ENCODE measurements around the gene INKA2.

The INKA2 gene

DNA sequence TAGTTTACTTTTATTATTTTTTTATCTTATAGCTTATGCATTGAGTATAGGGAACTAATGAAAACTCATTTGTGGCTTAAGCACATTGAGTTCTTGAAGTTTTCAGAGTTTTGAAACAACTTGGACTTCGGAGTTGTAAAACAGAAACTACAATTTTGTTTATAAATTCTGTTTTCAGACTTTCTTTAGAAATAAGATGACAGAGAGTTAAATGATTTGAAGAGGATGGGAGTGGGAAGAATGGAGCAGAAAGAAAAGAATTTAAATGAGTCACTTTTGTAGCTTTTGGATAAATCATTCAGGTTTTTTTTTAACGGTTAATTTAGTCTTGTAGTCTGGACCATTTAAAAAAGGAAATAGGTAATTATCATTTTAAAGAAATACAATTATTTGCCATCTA lies 32.3 kb downstream of the INKA2 start:
- H3K4me3 ChIP-seq (ENCODE audit: low read length), result no peak overlapping the region
- TF ChIP-seq, protein P1, sequence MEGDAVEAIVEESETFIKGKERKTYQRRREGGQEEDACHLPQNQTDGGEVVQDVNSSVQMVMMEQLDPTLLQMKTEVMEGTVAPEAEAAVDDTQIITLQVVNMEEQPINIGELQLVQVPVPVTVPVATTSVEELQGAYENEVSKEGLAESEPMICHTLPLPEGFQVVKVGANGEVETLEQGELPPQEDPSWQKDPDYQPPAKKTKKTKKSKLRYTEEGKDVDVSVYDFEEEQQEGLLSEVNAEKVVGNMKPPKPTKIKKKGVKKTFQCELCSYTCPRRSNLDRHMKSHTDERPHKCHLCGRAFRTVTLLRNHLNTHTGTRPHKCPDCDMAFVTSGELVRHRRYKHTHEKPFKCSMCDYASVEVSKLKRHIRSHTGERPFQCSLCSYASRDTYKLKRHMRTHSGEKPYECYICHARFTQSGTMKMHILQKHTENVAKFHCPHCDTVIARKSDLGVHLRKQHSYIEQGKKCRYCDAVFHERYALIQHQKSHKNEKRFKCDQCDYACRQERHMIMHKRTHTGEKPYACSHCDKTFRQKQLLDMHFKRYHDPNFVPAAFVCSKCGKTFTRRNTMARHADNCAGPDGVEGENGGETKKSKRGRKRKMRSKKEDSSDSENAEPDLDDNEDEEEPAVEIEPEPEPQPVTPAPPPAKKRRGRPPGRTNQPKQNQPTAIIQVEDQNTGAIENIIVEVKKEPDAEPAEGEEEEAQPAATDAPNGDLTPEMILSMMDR (conservative IDR thresholded peaks at IDR 0.05; ENCODE audit: low read depth, low read length), result no peak
- no peak for DNase-seq (ENCODE audit: low read depth)

DNA sequence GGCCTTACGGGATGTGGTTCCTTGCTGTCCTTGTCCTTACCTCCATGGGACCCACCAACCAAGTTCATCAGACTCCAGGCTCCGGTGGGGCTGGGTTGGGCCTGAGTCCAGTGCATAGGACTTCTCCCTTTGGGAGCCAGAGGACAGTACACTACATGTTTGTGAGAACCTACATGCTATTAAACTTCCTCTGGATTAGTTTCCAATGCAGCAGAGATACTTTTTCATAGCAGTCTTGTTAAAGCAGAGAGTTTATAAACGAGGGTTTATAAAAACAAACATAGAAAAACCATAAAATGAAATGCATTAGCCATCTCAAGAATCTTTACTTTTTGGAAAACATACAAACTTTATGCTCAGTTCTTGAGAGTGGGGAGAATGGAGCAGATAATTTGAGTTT lies 33.4 kb downstream of the INKA2 start:
- TF ChIP-seq, protein P1 (conservative IDR thresholded peaks at IDR 0.05; ENCODE audit: low read depth, low read length), result no peak
- H3K4me3 ChIP-seq (ENCODE audit: low read length), result no peak overlapping the region
- no peak for DNase-seq (ENCODE audit: low read depth)

DNA sequence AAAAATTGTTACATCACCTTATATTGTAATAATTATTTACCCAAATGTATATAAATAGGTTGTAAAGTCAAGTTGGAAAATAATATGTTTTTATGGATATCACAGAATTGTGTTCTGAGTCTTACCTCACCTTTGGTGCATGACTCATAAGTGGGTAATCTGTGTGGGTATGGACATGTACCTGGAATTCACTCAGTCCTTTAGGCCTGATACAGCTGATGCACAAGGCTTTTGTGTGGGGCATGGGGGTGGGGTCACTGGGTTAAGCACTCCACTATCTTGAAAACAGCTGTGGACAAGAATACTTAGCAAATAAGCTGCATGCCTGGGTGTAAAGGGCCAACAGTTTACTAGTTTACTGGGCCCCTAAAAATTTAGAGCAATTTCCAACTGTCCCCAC lies 34.4 kb downstream of the INKA2 start:
- TF ChIP-seq, protein P1 (conservative IDR thresholded peaks at IDR 0.05; ENCODE audit: low read depth, low read length), result no peak
- DNase-seq (ENCODE audit: low read depth), result no peak
- no peak overlapping the region for H3K4me3 ChIP-seq (ENCODE audit: low read length)

DNA sequence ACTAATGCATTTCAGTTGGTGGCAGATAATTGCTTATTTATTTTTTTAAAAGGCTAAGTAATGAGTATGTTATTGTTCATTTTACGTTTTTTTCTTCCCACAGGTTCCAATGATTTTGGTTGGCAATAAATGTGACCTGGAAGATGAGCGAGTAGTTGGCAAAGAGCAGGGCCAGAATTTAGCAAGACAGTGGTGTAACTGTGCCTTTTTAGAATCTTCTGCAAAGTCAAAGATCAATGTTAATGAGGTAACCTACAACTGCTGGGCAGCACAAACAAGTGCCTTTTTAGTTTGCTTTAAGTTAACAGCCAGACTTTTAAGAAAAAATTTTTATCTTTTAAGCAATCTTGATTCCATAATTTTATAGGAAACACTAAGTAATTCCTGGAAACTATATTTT lies 35.0 kb downstream of the INKA2 start:
- TF ChIP-seq, protein P1 (conservative IDR thresholded peaks at IDR 0.05; ENCODE audit: low read depth, low read length), result no peak
- no peak for DNase-seq (ENCODE audit: low read depth)
- H3K4me3 ChIP-seq (ENCODE audit: low read length), result no peak overlapping the region

DNA sequence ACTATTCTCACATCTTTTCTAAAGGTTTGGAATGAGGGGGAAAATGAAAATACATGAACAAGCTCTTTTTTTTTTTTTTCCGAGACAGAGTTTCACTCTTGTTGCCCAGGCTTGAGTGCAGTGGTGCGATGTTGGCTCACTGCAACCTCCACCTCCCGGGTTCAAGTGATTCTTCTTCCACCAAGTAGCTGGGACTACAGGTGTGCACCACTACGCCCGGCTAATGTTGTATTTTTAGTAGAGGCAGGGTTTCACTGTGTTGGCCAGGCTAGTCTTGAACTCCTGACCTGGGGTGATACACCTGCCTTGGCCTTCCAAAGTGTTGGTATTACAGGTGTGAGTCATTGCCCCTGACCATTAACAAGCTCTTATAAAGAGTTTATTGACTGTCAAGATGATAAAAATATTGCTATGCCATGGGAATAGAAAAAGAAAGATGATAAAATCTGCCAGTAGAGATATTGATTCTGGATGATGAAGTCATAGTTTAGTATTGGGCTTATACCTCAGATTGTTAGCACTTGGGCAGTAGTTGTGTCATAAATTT lies 36.6 kb downstream of the INKA2 start:
- TF ChIP-seq, protein P1 (conservative IDR thresholded peaks at IDR 0.05; ENCODE audit: low read depth, low read length), result no peak
- no peak for DNase-seq (ENCODE audit: low read depth)
- no peak overlapping the region for H3K4me3 ChIP-seq (ENCODE audit: low read length)

DNA sequence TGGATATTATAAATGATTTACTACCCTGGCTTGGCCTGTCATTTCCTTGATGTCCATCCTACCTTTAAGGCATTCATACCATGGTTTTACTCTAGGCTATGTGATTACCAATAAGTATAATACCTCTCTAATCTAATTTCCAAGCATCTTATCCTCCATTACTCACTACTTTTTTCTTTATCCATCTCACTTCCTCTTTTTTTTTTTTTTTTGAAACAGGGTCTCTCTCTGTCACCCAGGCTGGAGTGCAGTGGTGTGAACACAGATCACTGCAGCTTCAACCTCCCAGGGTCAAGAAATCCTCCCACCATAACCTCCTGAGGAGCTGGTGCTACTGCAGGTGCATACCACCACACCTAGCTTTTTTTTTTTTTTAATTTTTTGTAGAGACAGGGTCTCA lies 39.9 kb downstream of the INKA2 start:
- H3K4me3 ChIP-seq (ENCODE audit: low read length), result no peak overlapping the region
- TF ChIP-seq, protein P1 (conservative IDR thresholded peaks at IDR 0.05; ENCODE audit: low read depth, low read length), result no peak
- no peak for DNase-seq (ENCODE audit: low read depth)

DNA sequence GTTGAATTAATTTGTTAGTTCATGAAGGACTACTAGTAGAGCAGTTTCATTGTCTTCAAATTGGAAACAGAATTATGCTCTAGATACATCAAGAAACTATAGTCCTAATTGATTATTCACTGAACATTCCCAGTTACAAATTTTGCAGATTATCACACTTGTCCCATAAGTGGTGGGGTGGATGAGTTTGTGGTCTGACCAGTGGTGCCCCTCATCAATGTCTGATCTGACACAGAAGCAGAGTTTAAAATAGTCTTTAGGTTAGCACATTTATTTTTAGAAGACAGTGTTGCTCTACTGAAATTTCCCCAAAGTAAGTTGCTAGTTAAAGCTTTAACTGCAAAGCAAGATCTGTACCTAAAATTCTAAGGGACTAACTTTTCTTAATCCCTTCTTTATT lies 42.9 kb downstream of the INKA2 start:
- TF ChIP-seq, protein P1 (conservative IDR thresholded peaks at IDR 0.05; ENCODE audit: low read depth, low read length), result no peak
- DNase-seq (ENCODE audit: low read depth), result no peak
- no peak overlapping the region for H3K4me3 ChIP-seq (ENCODE audit: low read length)

Data from retinal pigment epithelial cell (primary cell).